Tibial nerve (tissue), 4 donors: ENCODE results near the gene ILKAP. TPM values are rescaled to one million over a fixed set of nuclear protein-coding genes. Genes with fewer than 3 reads are reported as not detected.
A peak's percentile ranks its signal among the peaks of the same experiment; 100 is the strongest.

ENCODE experiments used
- DNase-seq, 2 donors: peaks; one replicate each; pipeline ENCODE4 v3.0.0-alpha.2; 2019; ENCODE audit warnings: low spot score in 2 of 2
- H3K27ac ChIP-seq, 4 donors: fragments of 200-600 bp; sonication (generic) in 3 of 4; one replicate each; pipeline ENCODE4 v1.5.1; 2017 to 2019; ENCODE audit warnings: mild to moderate bottlenecking in 1 of 4
- H3K27me3 ChIP-seq, 2 donors: fragments of 200-600 bp; sonication (generic) in 1 of 2; one replicate each; pipeline versions ENCODE4 v1.5.1 to v1.6.0; 2017 to 2019
- H3K36me3 ChIP-seq, 3 donors: fragments of 200-600 bp; sonication (generic); one replicate each; pipeline ENCODE4 v1.5.1; 2018 to 2019
- H3K4me1 ChIP-seq, 4 donors: fragments of 200-600 bp; sonication (generic) in 3 of 4; one replicate each; pipeline ENCODE4 v1.5.1; 2017 to 2019
- H3K4me3 ChIP-seq, 4 donors: fragments of 200-600 bp; sonication (generic) in 3 of 4; one replicate each; pipeline ENCODE4 v1.5.1; 2017 to 2019; ENCODE audit warnings: mild to moderate bottlenecking in 1 of 4, moderate library complexity in 1 of 4
- H3K9me3 ChIP-seq, 4 donors: fragments of 200-600 bp; sonication (generic) in 3 of 4; one replicate each; pipeline ENCODE4 v1.5.1; 2017 to 2019
- CTCF ChIP-seq, 5 experiments: fragments of 200-600 bp in 3 of 5; fragments of 450-650 bp in 2 of 5; sonication (generic) in 3 of 5; IDR thresholded peaks; one replicate each; pipeline ENCODE4 v1.5.1; 2016 to 2019; ENCODE audit warnings: antibody characterized with exemption in 5 of 5, mild to moderate bottlenecking in 3 of 5, moderate library complexity in 2 of 5
- EP300 ChIP-seq, 2 donors: sonication (generic); formaldehyde crosslinking; IDR thresholded peaks; one replicate each; pipeline ENCODE4 v1.6.1; 2017; ENCODE audit warnings: antibody characterized with exemption in 2 of 2, mild to moderate bottlenecking in 1 of 2
- POLR2A ChIP-seq, 2 donors: fragments of 450-650 bp; IDR thresholded peaks; one replicate each; pipeline ENCODE4 v1.6.1; 2017; ENCODE audit warnings: antibody characterized with exemption in 2 of 2, mild to moderate bottlenecking in 2 of 2, moderate library complexity in 2 of 2
- WGBS, 2 donors: methylation state at CpG; one replicate each; pipeline ENCODE4 v1.1.5; 2018; 5-methylcytosine and 5-hydroxymethylcytosine counted together
- total RNA-seq, 4 donors: library from RNA; depleted of rRNA; stranded (reverse); fragments of >200 nt; gene quantifications; one replicate each; pipeline ENCODE4 v1.1.0, GENCODE V29; 2016

Gene ILKAP
- total RNA-seq, 4 donors from 2014 or later = 40.8 to 53.1 (median 47.9) TPM

- Histone ChIP-seq H3K27ac (peak overlapping the region in 3 of 4 donors; percentile 62 to 81 (median 79)), H3K36me3 (peaks cover 0 to 13% (median 0%) of the 10 kb centered on the region in 3 donors), H3K9me3 (no peaks in the 10 kb centered on the region), H3K4me1 (peaks cover 0 to 38% (median 8%) of the 10 kb centered on the region in 4 donors), H3K27me3 (no peaks in the 10 kb centered on the region), H3K4me3 (peak overlapping the region; percentile 32 to 81 (median 72))
- TF ChIP-seq CTCF (IDR thresholded peaks at IDR 0.05) = peak in 2 of 5 experiments; percentile 5 to 27
- TF ChIP-seq EP300 (IDR thresholded peaks at IDR 0.05) = peak; percentile 43 to 80
- peak; percentile 35 to 63 for TF ChIP-seq POLR2A (IDR thresholded peaks at IDR 0.05)
- 2 to 10% methylated on average over 35 to 37 of the region's 46 CpGs for WGBS, 2 donors
- DNase-seq = peak; percentile 64 to 66
Observed at GRCh38 chr2:238231251-238231793, 27.8 kb upstream of the ILKAP start.

- Histone ChIP-seq H3K4me1 (peaks cover 0 to 44% (median 8%) of the 10 kb centered on the region in 4 donors), H3K36me3 (peaks cover 0 to 16% (median 0%) of the 10 kb centered on the region in 3 donors), H3K9me3 (no peaks in the 10 kb centered on the region), H3K4me3 (peak overlapping the region; percentile 32 to 81 (median 72)), H3K27ac (peak overlapping the region in 3 of 4 donors; percentile 62 to 81 (median 79)), H3K27me3 (no peaks in the 10 kb centered on the region)
- 51 to 67% methylated on average over 5 of the region's 5 CpGs for WGBS, 2 donors
- TF ChIP-seq CTCF (IDR thresholded peaks at IDR 0.05) = no peak
- no peak for TF ChIP-seq POLR2A (IDR thresholded peaks at IDR 0.05)
- no peak for TF ChIP-seq EP300 (IDR thresholded peaks at IDR 0.05)
- DNase-seq = no peak
Observed at GRCh38 chr2:238230699-238231098, 27.2 kb upstream of the ILKAP start.

- peak overlapping the region in 3 of 4 donors; percentile 26 to 80 (median 58) for H3K27ac ChIP-seq
- DNase-seq = no peak
- WGBS, 2 donors = 33 to 43% methylated on average over 4 of the region's 4 CpGs
Observed at GRCh38 chr2:238228700-238229099, 25.2 kb upstream of the ILKAP start.

GRCh38 chr2:238227587-238228032 is 24.1 kb upstream of the ILKAP start:
- Histone ChIP-seq H3K9me3 (no peaks in the 10 kb centered on the region), H3K4me3 (no peak overlapping the region), H3K4me1 (peaks cover 0 to 53% (median 8%) of the 10 kb centered on the region in 4 donors), H3K27ac (peak overlapping the region in 2 of 4 donors; percentile 58 to 80), H3K36me3 (peaks cover 0 to 16% (median 0%) of the 10 kb centered on the region in 3 donors), H3K27me3 (no peaks in the 10 kb centered on the region)
- TF ChIP-seq CTCF (IDR thresholded peaks at IDR 0.05) (no peak), POLR2A (IDR thresholded peaks at IDR 0.05) (no peak), EP300 (IDR thresholded peaks at IDR 0.05) (no peak)
- no peak for DNase-seq
- 86 to 87% methylated on average over 11 of the region's 11 CpGs for WGBS, 2 donors

More at GRCh38 chr2:238228700-238229099, 25.2 kb upstream of the ILKAP start:
- Histone ChIP-seq H3K4me1 (peaks cover 0 to 53% (median 8%) of the 10 kb centered on the region in 4 donors), H3K36me3 (peaks cover 0 to 16% (median 0%) of the 10 kb centered on the region in 3 donors), H3K9me3 (no peaks in the 10 kb centered on the region), H3K27me3 (no peaks in the 10 kb centered on the region), H3K4me3 (no peak overlapping the region)
- TF ChIP-seq CTCF (IDR thresholded peaks at IDR 0.05) (no peak), EP300 (IDR thresholded peaks at IDR 0.05) (no peak)
